ENCODE measurements around the gene FAM90A1. TPM values are rescaled to one million over a fixed set of nuclear protein-coding genes. Genes with fewer than 3 reads are reported as not detected.

FAM90A1 gene
- total RNA-seq, 1 donor from 2014 or later, result not detected

Other genes starting within 250 kb of the FAM90A1 start
- 2.8 and 4.4 TPM in 2 replicates for gene FOXJ2, start 194.9 kb downstream of the FAM90A1 start, total RNA-seq
- gene C3AR1, start 161.3 kb downstream of the FAM90A1 start, total RNA-seq, result 0.13 and 0.26 TPM in 2 replicates
- gene NECAP1, start 145.3 kb downstream of the FAM90A1 start, total RNA-seq, result 23.1 and 44.5 TPM in 2 replicates
- gene CLEC4A, start 104.0 kb downstream of the FAM90A1 start, total RNA-seq, result 0.38 TPM in 1 of 2 replicates, not detected in the other
- under 0.01 TPM in 1 of 2 replicates, not detected in the other for gene ZNF705A, start 70.6 kb downstream of the FAM90A1 start, total RNA-seq
- not detected in 2 replicates for gene CLEC6A, start 228.3 kb upstream of the FAM90A1 start, total RNA-seq

Measured in dermis microvascular lymphatic vessel endothelial cell (primary cell).